Osteoblast (primary cell): ENCODE results near the gene DIS3L2. TPM values are rescaled to one million over a fixed set of nuclear protein-coding genes. Genes with fewer than 3 reads are reported as not detected.

Experiments
- DNase-seq: peaks from one replicate; pipeline ENCODE4 v3.0.0; 2011; ENCODE audit warnings: low spot score, mixed read lengths; ENCODE audit not compliant: insufficient read length; ENCODE audit errors: missing footprints
- H2AFZ ChIP-seq: 2 replicates; pipeline ENCODE4 v1.6.0; 2011; ENCODE audit warnings: mild to moderate bottlenecking, low read length
- H3K27ac ChIP-seq: 2 replicates; pipeline ENCODE4 v1.5.1; 2011; ENCODE audit warnings: mild to moderate bottlenecking, low read depth, low read length, moderate library complexity
- H3K27me3 ChIP-seq: 2 replicates; pipeline ENCODE4 v1.6.0; 2012; ENCODE audit warnings: mild to moderate bottlenecking, control low read depth, inconsistent platforms, low read length, moderate library complexity; ENCODE audit not compliant: insufficient read depth
- H3K36me3 ChIP-seq: 2 replicates; pipeline ENCODE4 v1.5.1; 2011; ENCODE audit warnings: mild to moderate bottlenecking, low read length, control low read depth, moderate library complexity; ENCODE audit not compliant: insufficient read depth
- H3K4me1 ChIP-seq: 2 replicates; pipeline ENCODE4 v1.5.1; 2011; ENCODE audit warnings: mild to moderate bottlenecking, low read length, control low read depth, moderate library complexity; ENCODE audit not compliant: insufficient read depth
- H3K4me2 ChIP-seq: 2 replicates; pipeline ENCODE4 v1.6.0; 2011; ENCODE audit warnings: mild to moderate bottlenecking, low read length; ENCODE audit not compliant: insufficient read depth
- H3K4me3 ChIP-seq: fragments of 200-600 bp; sonication (generic); 3 replicates; pipeline ENCODE4 v1.5.1; 2012; ENCODE audit warnings: mild to moderate bottlenecking, low read length, inconsistent platforms; ENCODE audit not compliant: insufficient read depth
- H3K79me2 ChIP-seq: 2 replicates; pipeline ENCODE4 v1.6.0; 2012; ENCODE audit warnings: mild to moderate bottlenecking, low read length, control low read depth, inconsistent platforms; ENCODE audit not compliant: insufficient read depth
- H3K9me3 ChIP-seq: 2 replicates; pipeline ENCODE4 v1.5.1; 2011; ENCODE audit warnings: low read depth, low read length, control low read depth
- H4K20me1 ChIP-seq: 2 replicates; pipeline ENCODE4 v1.6.0; 2012; ENCODE audit warnings: mild to moderate bottlenecking, low read length, control low read depth; ENCODE audit not compliant: insufficient read depth
- CTCF ChIP-seq: IDR thresholded peaks from 2 replicates; pipeline ENCODE4 v1.5.1; 2011; ENCODE audit warnings: mild to moderate bottlenecking, low read depth, low read length, moderate library complexity; ENCODE audit errors: extremely low read depth
- total RNA-seq: library from RNA; depleted of rRNA; stranded (reverse); fragments of >200 nt; gene quantifications from 2 replicates; pipeline ENCODE4 v1.2.3, GENCODE V29; 2012

DIS3L2 gene
- total RNA-seq, 1 donor = 28.2 TPM

DNA sequence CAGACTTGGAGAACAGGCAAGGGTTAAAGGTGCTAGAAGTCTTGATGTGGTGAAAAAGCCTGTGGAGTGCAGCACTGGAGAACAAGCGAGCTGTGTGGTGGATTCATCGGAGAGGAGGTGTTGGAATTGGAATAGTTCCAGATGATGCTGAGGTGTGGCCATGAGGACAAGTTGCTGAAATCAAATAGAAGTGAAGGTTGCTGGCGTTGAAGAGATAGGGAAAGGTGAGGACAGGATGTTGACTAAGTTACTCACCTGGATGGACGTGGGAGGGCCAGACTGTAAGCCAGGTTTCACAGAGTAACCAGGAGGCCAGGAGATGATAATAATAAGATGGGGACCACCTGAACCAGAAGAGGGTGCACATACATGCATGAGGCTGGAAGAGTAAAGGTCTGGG lies 173.4 kb downstream of the DIS3L2 start:
- H3K27ac ChIP-seq = no peak overlapping the region
- H3K9me3 ChIP-seq = no peaks in the 10 kb centered on the region
- H3K36me3 ChIP-seq = peaks cover 10% of the 10 kb centered on the region
- no peak for DNase-seq
- H3K27me3 ChIP-seq = no peaks in the 10 kb centered on the region
- H3K79me2 ChIP-seq = no peaks in the 10 kb centered on the region
- no peak for TF ChIP-seq CTCF
- H3K4me1 ChIP-seq = peaks cover 8% of the 10 kb centered on the region
- H2AFZ ChIP-seq = no peak overlapping the region
- H3K4me2 ChIP-seq = no peak overlapping the region
- peaks cover 3% of the 10 kb centered on the region for H4K20me1 ChIP-seq
- no peak overlapping the region for H3K4me3 ChIP-seq

- peaks cover 26% of the 10 kb centered on the region for H3K4me1 ChIP-seq
- H3K27me3 ChIP-seq = no peaks in the 10 kb centered on the region
- H3K27ac ChIP-seq = no peak overlapping the region
- H3K9me3 ChIP-seq = no peaks in the 10 kb centered on the region
- peaks cover 3% of the 10 kb centered on the region for H4K20me1 ChIP-seq
- no peak for TF ChIP-seq CTCF
- peaks cover 5% of the 10 kb centered on the region for H3K36me3 ChIP-seq
- H2AFZ ChIP-seq = no peak overlapping the region
- no peaks in the 10 kb centered on the region for H3K79me2 ChIP-seq
- no peak overlapping the region for H3K4me2 ChIP-seq
- no peak for DNase-seq
- H3K4me3 ChIP-seq = no peak overlapping the region
Observed at GRCh38 chr2:232137356-232138147, 176.0 kb downstream of the DIS3L2 start.

GRCh38 chr2:232138441-232138840 lies 176.9 kb downstream of the DIS3L2 start:
- H4K20me1 ChIP-seq = peaks cover 3% of the 10 kb centered on the region
- no peak overlapping the region for H3K27ac ChIP-seq
- no peaks in the 10 kb centered on the region for H3K9me3 ChIP-seq
- H3K79me2 ChIP-seq = no peaks in the 10 kb centered on the region
- no peak overlapping the region for H2AFZ ChIP-seq
- DNase-seq = no peak
- TF ChIP-seq CTCF = no peak
- H3K27me3 ChIP-seq = no peaks in the 10 kb centered on the region
- H3K4me3 ChIP-seq = no peak overlapping the region
- H3K4me1 ChIP-seq = peaks cover 26% of the 10 kb centered on the region
- no peaks in the 10 kb centered on the region for H3K36me3 ChIP-seq
- no peak overlapping the region for H3K4me2 ChIP-seq

GRCh38 chr2:232139171-232139594 lies 177.7 kb downstream of the DIS3L2 start:
- no peaks in the 10 kb centered on the region for H3K79me2 ChIP-seq
- no peak overlapping the region for H3K4me2 ChIP-seq
- no peak for DNase-seq
- no peak overlapping the region for H2AFZ ChIP-seq
- H4K20me1 ChIP-seq = peaks cover 3% of the 10 kb centered on the region
- no peaks in the 10 kb centered on the region for H3K9me3 ChIP-seq
- no peak overlapping the region for H3K4me3 ChIP-seq
- no peaks in the 10 kb centered on the region for H3K36me3 ChIP-seq
- H3K4me1 ChIP-seq = peaks cover 26% of the 10 kb centered on the region
- peak overlapping the region; percentile 39 for H3K27ac ChIP-seq
- H3K27me3 ChIP-seq = no peaks in the 10 kb centered on the region
- no peak for TF ChIP-seq CTCF
